H1 (cell line): ENCODE results near the gene EIF2S2. TPM values are rescaled to one million over a fixed set of nuclear protein-coding genes. Genes with fewer than 3 reads are reported as not detected.

ENCODE experiments used
- CTCF ChIA-PET: fragments of 300-600 bp; sonication (Branson Sonifier 250); formaldehyde crosslinking; loops from one replicate; lab custom pipeline; 2021; ENCODE audit not compliant: partially characterized antibody; lab: Charles Lee
- POLR2A ChIA-PET: fragments of 300-600 bp; sonication (Branson Sonifier 250); formaldehyde crosslinking; loops from one replicate; lab custom pipeline; 2021; ENCODE audit warnings: inconsistent platforms; ENCODE audit not compliant: partially characterized antibody; lab: Charles Lee
- DNase-seq, 2 experiments: peaks; one replicate each; pipeline versions ENCODE4 v3.0.0 to v3.0.0-alpha.2; 2010 to 2022; ENCODE audit warnings: low spot score in 2 of 2, low read depth in 1 of 2, mixed read lengths in 1 of 2
- FAIRE-seq: peaks from 2 replicates; lab custom pipeline; 2011; peaks lifted over from hg19 to GRCh38; lab: Jason Lieb, UNC
- H2AFZ ChIP-seq: 2 replicates; pipeline ENCODE4 v1.8.1; 2012; ENCODE audit warnings: low read length, inconsistent platforms
- H2AK5ac ChIP-seq: 2 replicates; pipeline ENCODE4 v1.6.1; 2013; ENCODE audit warnings: low read depth, low read length
- H2BK120ac ChIP-seq: replicated peaks from 2 replicates; pipeline ENCODE3; 2013; ENCODE audit warnings: low read depth, low read length, inconsistent platforms
- H2BK12ac ChIP-seq: 2 replicates; pipeline ENCODE4 v1.6.1; 2013; ENCODE audit warnings: low read depth, low read length
- H2BK15ac ChIP-seq: 2 replicates; pipeline ENCODE4 v1.6.1; 2013; ENCODE audit warnings: low read length
- H2BK20ac ChIP-seq: 2 replicates; pipeline ENCODE4 v1.6.1; 2013; ENCODE audit warnings: low read length
- H2BK5ac ChIP-seq: 2 replicates; pipeline ENCODE4 v1.6.1; 2013; ENCODE audit warnings: low read depth, low read length
- H3K14ac ChIP-seq: 2 replicates; pipeline ENCODE4 v1.6.1; 2013; ENCODE audit warnings: inconsistent platforms; ENCODE audit not compliant: insufficient read length
- H3K18ac ChIP-seq: 2 replicates; pipeline ENCODE4 v1.6.1; 2013; ENCODE audit warnings: low read length; ENCODE audit errors: extremely low read depth
- H3K23ac ChIP-seq: 2 replicates; pipeline ENCODE4 v1.6.1; 2013; ENCODE audit warnings: inconsistent platforms; ENCODE audit not compliant: insufficient read length
- H3K23me2 ChIP-seq: 2 replicates; pipeline ENCODE4 v1.6.1; 2013; ENCODE audit warnings: low read depth, low read length
- H3K27ac ChIP-seq: 2 replicates; pipeline ENCODE4 v1.6.1; 2011; ENCODE audit warnings: low read depth, low read length, inconsistent platforms
- H3K27me3 ChIP-seq, 4 experiments: replicated peaks in 1 of 4; 1 replicate in 1 of 4; 2 replicates in 3 of 4; pipeline versions ENCODE4 v1.6.1 to v1.8.1; 2011 to 2013; ENCODE audit warnings: low read length in 3 of 4, mild to moderate bottlenecking in 3 of 4, inconsistent platforms in 2 of 4, mixed read lengths in 2 of 4, moderate library complexity in 1 of 4; ENCODE audit not compliant: control insufficient read depth in 3 of 4, insufficient read depth in 3 of 4; ENCODE audit errors: extremely low read depth in 1 of 4
- H3K36me3 ChIP-seq, 4 experiments: 2 replicates each; pipeline versions ENCODE4 v1.6.1 to v1.8.1; 2011 to 2013; ENCODE audit warnings: mild to moderate bottlenecking in 4 of 4, low read length in 3 of 4, moderate library complexity in 2 of 4, control low read depth in 1 of 4, inconsistent platforms in 1 of 4; ENCODE audit not compliant: insufficient read depth in 4 of 4, control insufficient read depth in 2 of 4
- H3K4ac ChIP-seq: replicated peaks from 2 replicates; pipeline ENCODE3; 2013; ENCODE audit warnings: low read length, low read depth, mixed read lengths, inconsistent platforms; ENCODE audit not compliant: insufficient read length
- H3K4me1 ChIP-seq, 4 experiments: replicated peaks in 1 of 4; 1 replicate in 1 of 4; 2 replicates in 3 of 4; pipeline versions ENCODE4 v1.6.1 to v1.8.1; 2011 to 2013; ENCODE audit warnings: low read length in 3 of 4, inconsistent platforms in 2 of 4, mixed read lengths in 1 of 4; ENCODE audit not compliant: insufficient read depth in 4 of 4, control insufficient read depth in 3 of 4
- H3K4me2 ChIP-seq, 2 experiments: 2 replicates each; pipeline versions ENCODE4 v1.6.1 to v1.8.1; 2011 to 2013; ENCODE audit warnings: low read depth in 2 of 2, low read length in 2 of 2, control low read depth in 1 of 2, inconsistent platforms in 1 of 2, mild to moderate bottlenecking in 1 of 2; ENCODE audit not compliant: insufficient read depth in 1 of 2
- H3K4me3 ChIP-seq, 4 experiments: fragments of 200-600, 300-600 bp in 1 of 4; sonication (generic), shearing (Covaris generic), sonication (Bioruptor Twin) in 1 of 4; 2 replicates each; pipeline versions ENCODE4 v1.5.1 to v1.8.1; 2011 to 2016; ENCODE audit warnings: low read length in 4 of 4, low read depth in 3 of 4, control low read depth in 2 of 4, inconsistent platforms in 2 of 4, mild to moderate bottlenecking in 2 of 4, mixed read lengths in 1 of 4, moderate library complexity in 1 of 4; ENCODE audit not compliant: insufficient read depth in 2 of 4; ENCODE audit errors: extremely low read depth in 1 of 4
- H3K56ac ChIP-seq: replicated peaks from 2 replicates; pipeline ENCODE3; 2013; ENCODE audit warnings: low read depth, mild to moderate bottlenecking, mixed read lengths, low read length, inconsistent platforms; ENCODE audit not compliant: insufficient read length
- H3K79me1 ChIP-seq: 2 replicates; pipeline ENCODE4 v1.6.1; 2013; ENCODE audit warnings: low read depth, low read length, control low read depth
- H3K79me2 ChIP-seq, 2 experiments: 2 replicates each; pipeline versions ENCODE4 v1.6.1 to v1.8.1; 2012 to 2013; ENCODE audit warnings: low read length in 2 of 2, mild to moderate bottlenecking in 2 of 2, inconsistent platforms in 1 of 2; ENCODE audit not compliant: insufficient read depth in 2 of 2, control insufficient read depth in 1 of 2
- H3K9ac ChIP-seq, 4 experiments: replicated peaks in 1 of 4; 1 replicate in 1 of 4; 2 replicates in 3 of 4; pipeline versions ENCODE4 v1.6.1 to v1.8.1; 2011 to 2013; ENCODE audit warnings: low read depth in 3 of 4, low read length in 3 of 4, control low read depth in 2 of 4, mild to moderate bottlenecking in 2 of 4, moderate library complexity in 2 of 4, inconsistent platforms in 1 of 4; ENCODE audit errors: extremely low read depth in 1 of 4
- H3K9me3 ChIP-seq, 2 experiments: 2 replicates each; pipeline versions ENCODE4 v1.6.1 to v1.8.1; 2012 to 2013; ENCODE audit warnings: mild to moderate bottlenecking in 2 of 2, moderate library complexity in 2 of 2, control low read depth in 1 of 2, inconsistent platforms in 1 of 2, low read depth in 1 of 2, low read length in 1 of 2, mixed read lengths in 1 of 2; ENCODE audit not compliant: insufficient read depth in 2 of 2
- H4K20me1 ChIP-seq, 2 experiments: replicated peaks in 1 of 2; 2 replicates each; pipeline versions ENCODE3 to v1.8.1; 2011 to 2013; ENCODE audit warnings: inconsistent platforms in 2 of 2, low read length in 2 of 2, mild to moderate bottlenecking in 1 of 2; ENCODE audit not compliant: insufficient read depth in 2 of 2, control insufficient read depth in 1 of 2
- H4K5ac ChIP-seq: 2 replicates; pipeline ENCODE4 v1.6.1; 2013; ENCODE audit warnings: low read length, low read depth, mixed read lengths, inconsistent platforms; ENCODE audit not compliant: insufficient read length
- H4K8ac ChIP-seq: 2 replicates; pipeline ENCODE4 v1.8.0; 2013; ENCODE audit warnings: mild to moderate bottlenecking, moderate library complexity, low read length, inconsistent platforms; ENCODE audit not compliant: insufficient read depth; ENCODE audit errors: extremely low read depth
- H4K91ac ChIP-seq: replicated peaks from 2 replicates; pipeline ENCODE3; 2013; ENCODE audit warnings: low read length, mixed read lengths, inconsistent platforms; ENCODE audit not compliant: insufficient read length
- BACH1 ChIP-seq: IDR thresholded peaks from 2 replicates; pipeline ENCODE4 v1.6.1; 2012; ENCODE audit warnings: low read length, improper control_type of control experiment
- GTF2F1 ChIP-seq: IDR thresholded peaks from 2 replicates; pipeline ENCODE4 v1.6.1; 2012; ENCODE audit warnings: low read depth, low read length, improper control_type of control experiment, borderline replicate concordance
- HDAC2 ChIP-seq, 2 experiments: fragments of 300-600 bp in 1 of 2; sonication (generic) in 1 of 2; IDR thresholded peaks; 2 replicates each; pipeline ENCODE4 v1.6.1; 2011 to 2012; ENCODE audit warnings: low read depth in 2 of 2, low read length in 2 of 2, mild to moderate bottlenecking in 2 of 2, moderate library complexity in 2 of 2, borderline replicate concordance in 1 of 2, inconsistent platforms in 1 of 2
- JUN ChIP-seq: IDR thresholded peaks from 2 replicates; pipeline ENCODE4 v1.6.1; 2011; ENCODE audit warnings: low read depth, mild to moderate bottlenecking, improper control_type of control experiment, low read length
- KDM4A ChIP-seq: IDR thresholded peaks from one replicate; pipeline ENCODE4 v1.7.1; 2012; ENCODE audit warnings: low read depth, mild to moderate bottlenecking, moderate library complexity, low read length, inconsistent platforms; ENCODE audit not compliant: severe bottlenecking
- NRF1 ChIP-seq: IDR thresholded peaks from 2 replicates; pipeline ENCODE4 v1.6.1; 2011; ENCODE audit warnings: mild to moderate bottlenecking, low read depth, low read length, improper control_type of control experiment
- RNF2 ChIP-seq: fragments of 200-900, 300-1000 bp; sonication (generic); IDR thresholded peaks from 2 replicates; pipeline ENCODE4 v1.7.1; 2016; ENCODE audit warnings: borderline replicate concordance, low read depth, mild to moderate bottlenecking, antibody characterized with exemption, low read length; ENCODE audit not compliant: poor library complexity, severe bottlenecking; ENCODE audit errors: missing control alignments
- SIN3A ChIP-seq, 2 experiments: IDR thresholded peaks in 1 of 2; conservative IDR thresholded peaks in 1 of 2; 2 replicates each; pipeline ENCODE4 v1.6.1; 2011 to 2012; ENCODE audit warnings: low read length in 2 of 2, improper control_type of control experiment in 1 of 2, low read depth in 1 of 2, mild to moderate bottlenecking in 1 of 2
- SIX5 ChIP-seq: IDR thresholded peaks from 2 replicates; pipeline ENCODE4 v1.6.1; 2011; ENCODE audit warnings: mild to moderate bottlenecking, low read depth, low read length
- TAF7 ChIP-seq: optimal IDR thresholded peaks from 2 replicates; pipeline ENCODE3; 2011; ENCODE audit warnings: low read depth, mild to moderate bottlenecking, inconsistent platforms, low read length, moderate library complexity, borderline replicate concordance
- ZNF274 ChIP-seq: IDR thresholded peaks from 2 replicates; pipeline ENCODE4 v1.7.0; 2012; ENCODE audit warnings: low read length, borderline replicate concordance; ENCODE audit errors: extremely low read depth
- WGBS, 2 experiments: shearing (Covaris generic) in 1 of 2; methylation state at CpG; one replicate each; pipeline versions ENCODE4 v1.1.6 to v1.1.7; 2013 to 2015; ENCODE audit warnings: low lambda C conversion rate in 2 of 2, mixed read lengths in 2 of 2, inconsistent platforms in 1 of 2, low coverage in 1 of 2, missing lambda C conversion rate in 1 of 2; ENCODE audit not compliant: insufficient replicate concordance in 2 of 2, insufficient coverage in 1 of 2, insufficient read length in 1 of 2; ENCODE audit errors: extremely low coverage in 1 of 2, missing lambda C conversion rate in 1 of 2; 5-methylcytosine and 5-hydroxymethylcytosine counted together
- polyA plus RNA-seq, 7 experiments: library from polyadenylated mRNA; depleted of rRNA in 3 of 7; stranded (reverse) in 5 of 7; unstranded in 2 of 7; fragments of >200 nt in 5 of 7; fragments of 200-250 nt in 2 of 7; gene quantifications; 1 replicate in 5 of 7; 2 replicates in 1 of 7; 4 replicates in 1 of 7; pipeline versions ENCODE4 v1.2.1 to v1.2.3, GENCODE V29; 2011 to 2013; ENCODE audit warnings: missing spikeins in 2 of 7, mixed read lengths in 2 of 7
- total RNA-seq: library from RNA; stranded (reverse); fragmentation: NEBNext Ultra II Directional; extraction: Animal tissue kit (Norgen Biotek cat#: 25700); gene quantifications from 2 replicates; pipeline ENCODE4 v1.2.1, GENCODE V29; 2021
- TF ChIP-seq, protein P1 (sequence below): IDR thresholded peaks from 2 replicates; pipeline ENCODE4 v1.6.1; 2011; ENCODE audit warnings: low read depth, mild to moderate bottlenecking, low read length; ENCODE audit not compliant: insufficient read depth

EIF2S2 gene
- total and polyA plus RNA-seq, 2 of the 8 experiments (the other 6 are each of a cell fraction or from before 2014, with no cell fraction given), result 59.5 to 142 TPM

- no peak overlapping the region for H4K5ac ChIP-seq
- no peak overlapping the region for H4K8ac ChIP-seq
- H3K27me3 ChIP-seq, result no peaks in the 10 kb centered on the region
- peaks cover 26 to 33% of the 10 kb centered on the region in 2 experiments for H4K20me1 ChIP-seq
- FAIRE-seq (no peak), DNase-seq (no peak)
- H3K4me1 ChIP-seq, result no peaks in the 10 kb centered on the region
- no peak overlapping the region for H2BK120ac ChIP-seq
- no peak overlapping the region for H4K91ac ChIP-seq
- no peak overlapping the region for H3K4ac ChIP-seq
- no peaks in the 10 kb centered on the region for H3K23me2 ChIP-seq
- H3K14ac ChIP-seq, result no peak overlapping the region
- no peak overlapping the region for H2AFZ ChIP-seq
- peaks cover 22 to 89% of the 10 kb centered on the region in 2 experiments for H3K79me2 ChIP-seq
- no peak overlapping the region for H2BK12ac ChIP-seq
- H2BK5ac ChIP-seq, result no peak overlapping the region
- no peak overlapping the region for H3K4me3 ChIP-seq
- H3K4me2 ChIP-seq, result no peak overlapping the region
- H3K18ac ChIP-seq, result no peak overlapping the region
- no peaks in the 10 kb centered on the region for H3K9me3 ChIP-seq
- no peak overlapping the region for H2BK20ac ChIP-seq
- no peak overlapping the region for H2BK15ac ChIP-seq
- whole genome bisulfite sequencing, 2 experiments, result 100% methylated on average over 3 of the region's 3 CpGs; no CpG with 5 or more reads in 1 of the 2 experiments
- ChIA-PET POLR2A (interaction anchor here (1.5 to 11.7 kb wide), 5 partner anchors 8 to 19 kb away, joined by 3 to 236 read pairs (median 4); partner anchors contain the start of gene EIF2S2), CTCF (no interaction called here)
- H3K56ac ChIP-seq, result no peak overlapping the region
- peaks cover 5% of the 10 kb centered on the region; the same call in 1 of the 2 replicates for H3K79me1 ChIP-seq
- H3K9ac ChIP-seq, result no peak overlapping the region
- H3K27ac ChIP-seq, result no peak overlapping the region
- H3K23ac ChIP-seq, result no peak overlapping the region
- H3K36me3 ChIP-seq, result peaks cover 27 to 81% (median 62%) of the 10 kb centered on the region in 4 experiments
- H2AK5ac ChIP-seq, result no peak overlapping the region
- no peak for TF ChIP-seq JUN
- TF ChIP-seq HDAC2 (IDR thresholded peaks at IDR 0.05; ENCODE audit: borderline replicate concordance in 1 of 2, low read depth in 2 of 2, low read length in 2 of 2), result no peak
- TF ChIP-seq NRF1, result no peak
- no peak for TF ChIP-seq SIX5
- TF ChIP-seq BACH1, result no peak
- TF ChIP-seq, protein P1, sequence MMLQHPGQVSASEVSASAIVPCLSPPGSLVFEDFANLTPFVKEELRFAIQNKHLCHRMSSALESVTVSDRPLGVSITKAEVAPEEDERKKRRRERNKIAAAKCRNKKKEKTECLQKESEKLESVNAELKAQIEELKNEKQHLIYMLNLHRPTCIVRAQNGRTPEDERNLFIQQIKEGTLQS, result no peak
- TF ChIP-seq GTF2F1, result no peak
- TF ChIP-seq RNF2, result no peak
- TF ChIP-seq ZNF274, result no peak
- TF ChIP-seq TAF7, result no peak
- TF ChIP-seq KDM4A, result no peak
- no peak for TF ChIP-seq SIN3A (conservative IDR thresholded peaks at IDR 0.05 in 1 of 2, IDR thresholded peaks at IDR 0.05 in 1 of 2; ENCODE audit: low read depth in 1 of 2, low read length in 2 of 2)
- TF ChIP-seq, all 59 proteins: peak for 0
Measured at GRCh38 chr20:34104059-34104458, 8.0 kb downstream of the EIF2S2 start.
